Glomerular endothelial cell (primary cell): ENCODE results near the gene NOVA2. TPM values are rescaled to one million over a fixed set of nuclear protein-coding genes. Genes with fewer than 3 reads are reported as not detected.

Experiments
- DNase-seq: peaks from one replicate; pipeline ENCODE4 v3.0.0-alpha.2; 2011; ENCODE audit warnings: low read depth, low spot score; ENCODE audit errors: extremely low read depth
- total RNA-seq: library from RNA; depleted of rRNA; stranded (reverse); fragments of >200 nt; gene quantifications from 2 replicates; pipeline ENCODE4 v1.2.3, GENCODE V29; 2015

Gene NOVA2
- total RNA-seq, 1 donor from 2014 or later: 23.2 TPM

DNA sequence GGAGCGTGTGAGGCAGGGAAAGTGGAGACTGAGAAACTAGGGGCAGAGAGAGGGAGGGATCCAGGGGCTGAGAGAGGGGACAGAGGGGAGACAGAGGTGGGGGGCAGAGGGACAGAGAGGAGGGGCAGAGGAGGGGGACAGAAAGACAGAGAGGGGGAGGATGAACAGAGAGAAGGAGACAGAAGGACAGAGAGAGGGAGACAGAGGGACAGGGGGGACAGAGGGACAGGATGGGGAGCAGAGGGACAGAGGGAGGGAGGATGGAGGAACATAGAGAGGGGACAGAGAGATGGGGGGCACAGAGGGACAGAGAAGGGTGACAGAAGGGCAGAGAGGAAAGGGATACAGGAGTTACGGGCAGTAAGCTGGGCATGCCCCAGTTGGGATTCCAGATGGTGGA lies 44.4 kb downstream of the NOVA2 start:
- DNase-seq: no peak

DNA sequence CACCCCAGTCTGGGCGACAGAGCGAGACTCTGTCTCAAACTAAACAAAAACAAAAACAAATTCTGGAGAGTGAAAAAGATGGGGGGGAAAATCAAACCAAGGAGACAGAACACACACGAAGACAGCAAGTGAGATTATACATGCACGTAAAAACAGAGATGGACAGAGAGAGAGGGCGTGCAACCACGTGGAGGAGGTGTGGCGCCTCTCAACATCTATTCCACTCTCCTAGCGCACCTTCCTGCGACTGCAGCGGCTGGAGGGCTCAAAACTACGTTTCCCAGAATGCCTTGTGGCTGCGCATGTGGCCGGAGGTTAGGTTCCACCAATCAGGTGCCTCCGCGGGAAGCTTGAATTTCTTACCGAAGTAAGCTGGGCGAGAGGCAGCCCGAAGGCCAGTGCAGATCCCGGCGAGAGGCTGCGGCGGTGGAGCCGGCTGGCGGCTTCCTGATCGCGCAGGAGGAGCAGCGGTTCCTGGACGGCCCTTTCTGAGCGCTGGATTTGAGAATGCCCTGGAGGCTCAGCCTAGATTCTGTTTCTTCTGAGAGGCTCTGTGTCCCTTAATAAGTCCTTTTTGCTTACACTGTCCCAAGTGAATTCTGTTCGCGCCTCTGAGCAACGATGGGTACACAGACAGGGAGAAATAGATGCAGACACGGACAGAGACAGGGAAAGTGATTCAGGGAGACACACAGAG lies 46.0 kb downstream of the NOVA2 start:
- DNase-seq: peak; percentile 48

DNA sequence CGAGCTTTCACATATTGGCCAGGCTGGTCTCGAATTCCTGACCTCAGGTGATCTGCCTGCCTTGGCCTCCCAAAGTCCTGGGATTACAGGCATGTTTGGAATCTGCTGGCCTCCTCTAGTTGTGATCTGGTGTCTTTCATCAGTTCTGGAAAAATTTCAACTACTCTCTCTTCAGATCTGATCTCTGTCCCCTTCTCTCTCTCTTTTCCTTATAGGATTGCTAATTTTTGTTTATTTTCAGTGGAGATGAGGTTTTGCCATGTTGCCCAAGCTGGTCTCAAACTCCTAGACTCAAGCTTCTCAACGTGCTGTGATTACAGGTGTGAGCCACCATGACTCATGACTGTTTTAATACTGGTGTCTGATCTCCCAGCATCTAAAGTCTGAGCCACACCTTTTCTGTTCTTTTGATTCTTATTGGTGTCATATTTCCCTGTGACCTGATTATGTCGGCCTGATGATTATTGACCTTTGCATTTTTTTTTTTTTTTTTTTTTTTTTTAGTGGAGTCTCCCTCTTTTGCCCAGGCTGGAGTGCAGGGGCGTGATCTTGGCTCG lies 48.7 kb downstream of the NOVA2 start:
- no peak for DNase-seq

DNA sequence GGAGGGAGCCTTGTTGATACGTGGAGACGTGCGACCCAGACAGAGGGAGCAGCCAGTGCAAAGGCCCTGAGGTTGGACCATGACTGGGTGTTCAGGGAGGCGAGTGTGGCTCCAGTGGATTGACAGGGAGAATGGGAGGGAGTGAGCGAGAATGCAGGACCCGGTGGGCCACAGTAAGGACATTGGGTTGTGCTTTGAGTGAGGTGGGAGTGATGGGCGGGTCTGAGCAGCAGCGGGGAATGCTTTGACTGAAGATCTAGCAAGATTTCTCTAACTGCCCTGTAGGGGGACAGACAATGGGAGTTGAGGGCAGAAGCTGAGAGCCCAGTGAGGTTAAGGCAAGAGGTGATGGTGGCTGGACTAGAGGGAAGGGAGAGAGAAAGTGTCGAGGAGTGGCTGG lies 51.4 kb downstream of the NOVA2 start:
- no peak for DNase-seq

DNA sequence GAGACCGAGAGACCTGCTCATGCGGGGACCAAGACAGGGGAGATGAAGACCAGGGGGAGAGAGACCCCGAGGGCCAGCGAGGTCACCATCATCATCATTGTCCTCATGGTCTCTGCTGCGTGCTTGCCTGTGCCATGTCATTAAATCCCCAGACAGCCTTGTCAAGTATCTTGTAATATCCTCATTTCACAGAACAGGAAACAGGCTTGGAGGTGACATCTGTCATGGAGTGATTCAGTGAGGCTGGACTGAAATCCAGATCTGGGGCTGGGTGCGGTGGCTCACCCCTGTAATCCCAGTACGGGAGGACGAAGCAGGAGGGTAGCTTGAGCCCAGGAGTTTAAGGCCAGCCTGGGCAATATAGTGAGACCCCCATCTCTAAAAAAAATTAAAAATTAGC lies 53.2 kb downstream of the NOVA2 start:
- no peak for DNase-seq

DNA sequence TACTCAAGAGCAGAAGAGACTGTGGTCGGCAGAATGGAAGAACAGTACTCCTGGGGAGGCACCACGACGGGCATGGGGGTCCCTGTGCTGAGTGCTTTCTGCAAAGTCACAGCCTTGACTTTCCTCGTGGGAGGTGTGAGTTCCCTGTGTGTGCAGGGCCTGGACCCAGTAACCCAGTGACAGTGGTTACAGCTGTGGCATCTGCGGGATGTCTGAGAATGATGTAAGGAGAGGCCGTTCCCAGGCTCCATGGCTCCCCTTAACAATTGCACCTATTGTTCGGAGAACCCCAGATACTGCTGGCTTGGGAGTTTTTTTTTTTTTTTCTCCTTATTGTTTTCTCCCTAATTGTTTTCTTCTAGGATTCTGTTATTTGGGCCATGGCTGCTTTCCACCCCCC lies 54.0 kb downstream of the NOVA2 start:
- no peak for DNase-seq

DNA sequence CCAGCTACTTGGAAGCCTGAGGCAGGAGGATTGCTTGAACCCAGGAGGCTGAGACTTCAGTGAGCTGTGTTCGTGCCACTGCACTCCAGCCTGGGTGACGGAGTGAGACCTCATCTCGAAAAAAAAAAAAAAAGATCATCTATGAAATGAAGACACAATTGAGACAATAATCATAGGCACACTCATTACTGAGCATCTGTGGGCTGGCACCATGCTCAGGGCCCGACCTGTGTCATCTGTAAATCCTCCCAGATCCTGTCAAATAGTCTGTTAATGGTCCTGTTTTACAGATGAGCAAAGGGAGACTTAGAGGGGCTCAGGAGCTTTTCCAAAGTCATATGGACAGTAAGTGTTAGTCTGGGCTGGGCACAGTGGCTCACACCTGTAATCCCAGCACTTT lies 54.9 kb downstream of the NOVA2 start:
- DNase-seq: no peak

DNA sequence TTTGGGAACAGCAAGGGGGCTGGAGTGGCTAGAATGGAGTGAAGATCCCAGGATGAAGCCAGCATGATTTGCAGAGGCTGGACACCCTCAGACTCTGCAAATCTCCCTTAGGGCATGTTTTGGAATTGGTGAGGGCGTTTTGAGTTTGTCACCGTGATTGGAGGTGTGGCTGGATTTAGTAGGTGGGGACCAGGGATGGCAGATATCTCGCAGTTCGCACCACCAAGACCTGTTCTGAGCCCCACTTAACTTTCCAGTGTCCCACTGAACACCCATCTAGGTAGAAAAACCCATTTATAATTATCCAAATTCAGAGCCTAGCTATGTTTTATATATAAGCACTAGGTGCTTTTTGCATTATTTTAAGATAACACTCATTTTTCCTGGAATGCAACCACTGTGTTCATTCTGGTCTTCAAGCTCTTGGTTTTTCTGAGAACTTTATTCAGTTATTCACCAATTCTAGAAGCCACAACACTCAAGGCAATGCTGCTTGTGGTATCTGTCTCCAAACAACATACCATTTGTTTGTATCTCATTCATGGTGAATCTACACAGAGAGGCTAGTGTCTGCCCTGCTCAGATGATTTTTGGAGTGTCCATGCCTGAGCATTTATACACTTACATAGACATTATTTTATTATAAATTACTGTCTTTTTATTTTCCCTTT lies 56.1 kb downstream of the NOVA2 start:
- DNase-seq: no peak

DNA sequence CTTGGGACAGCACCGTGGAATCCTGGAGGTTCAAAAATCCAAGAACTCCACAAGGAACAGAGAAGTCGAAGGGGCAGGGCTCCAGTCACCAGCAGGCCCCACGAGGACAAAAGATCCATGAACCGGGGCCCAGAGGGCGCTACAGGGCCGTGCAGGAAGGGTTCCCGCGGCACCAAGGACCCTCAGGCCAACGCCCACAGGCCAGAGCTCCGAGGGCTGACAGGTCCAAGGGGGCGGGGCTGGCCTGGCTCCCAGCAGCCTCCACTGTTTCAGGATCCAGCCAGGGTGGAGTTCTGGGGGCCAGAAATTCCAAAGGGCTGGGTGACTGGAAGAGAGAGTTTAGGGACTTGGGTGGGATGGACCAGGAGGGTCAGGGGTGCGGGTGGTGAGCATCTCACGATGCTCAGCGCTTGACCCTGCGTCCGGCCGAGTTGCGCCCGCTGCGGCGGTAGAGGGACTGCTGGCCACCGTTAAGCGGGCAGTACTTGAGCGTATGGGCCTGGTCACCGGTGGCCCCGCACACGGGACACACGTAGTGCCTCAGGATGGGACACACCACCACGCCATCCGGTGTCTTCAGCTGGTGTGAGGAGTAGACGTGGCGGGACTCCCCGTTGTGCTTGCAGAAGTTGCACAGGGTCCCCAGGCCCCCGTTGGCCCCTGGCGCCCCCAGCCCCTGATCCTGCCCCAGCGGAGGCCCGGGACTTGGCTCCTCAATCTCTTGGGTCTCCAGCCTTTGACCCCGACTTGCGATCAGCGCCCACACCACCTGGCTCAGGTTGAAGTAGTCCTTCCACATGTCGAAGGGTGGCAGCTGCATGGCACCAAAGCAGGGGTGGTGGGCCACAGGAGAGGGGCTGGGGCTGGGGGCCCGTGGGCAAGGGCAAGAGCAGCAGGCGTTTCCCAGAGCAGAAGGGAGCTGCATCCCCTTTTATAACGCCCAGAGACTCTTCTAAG lies 59.5 kb downstream of the NOVA2 start, which contains the start of gene NANOS2:
Gene NANOS2, minus strand, starts transcription at position 905 of the 957 bp plus-strand sequence. Its CDS starts 85 bp downstream, at position 820.
- DNase-seq: no peak

DNA sequence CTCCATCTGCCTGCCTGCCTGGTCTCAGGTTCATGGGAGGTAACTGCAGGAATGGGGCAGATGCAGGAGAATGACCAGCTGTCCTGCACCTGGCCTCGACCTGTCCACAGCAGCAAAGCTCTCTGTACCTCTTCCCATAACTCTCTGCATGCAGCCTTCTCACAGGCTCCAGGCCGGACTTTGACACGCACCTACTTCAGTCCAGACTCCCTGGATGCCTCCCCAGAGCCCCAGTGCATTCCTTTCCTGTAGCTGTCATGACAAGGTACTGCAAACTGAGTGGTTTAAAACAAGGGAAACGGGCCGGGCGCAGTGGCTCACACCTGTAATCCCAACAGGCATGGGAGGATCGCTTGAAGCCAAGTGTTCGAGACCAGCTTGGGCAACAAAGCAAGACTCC lies 62.4 kb downstream of the NOVA2 start:
- no peak for DNase-seq

DNA sequence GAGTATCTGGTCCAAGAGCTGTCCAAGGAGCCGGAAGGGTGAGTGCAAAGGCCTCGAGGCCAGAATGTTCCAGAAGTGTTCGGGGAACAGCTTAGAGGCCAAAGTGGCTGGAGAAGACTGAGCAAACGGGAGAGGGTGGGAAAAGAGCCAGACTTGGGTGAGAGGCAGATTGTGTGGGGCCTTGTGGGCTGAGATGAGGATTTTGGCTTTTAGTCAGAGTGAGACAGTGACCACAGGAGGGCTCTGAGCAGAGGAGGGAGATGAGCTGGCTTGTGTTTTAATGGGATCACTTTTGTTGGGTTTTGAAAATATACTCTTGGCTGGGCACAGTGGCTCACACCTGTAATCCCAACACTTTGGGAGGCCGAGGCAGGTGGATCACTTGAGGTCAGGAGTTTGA lies 64.7 kb downstream of the NOVA2 start:
- DNase-seq: no peak

DNA sequence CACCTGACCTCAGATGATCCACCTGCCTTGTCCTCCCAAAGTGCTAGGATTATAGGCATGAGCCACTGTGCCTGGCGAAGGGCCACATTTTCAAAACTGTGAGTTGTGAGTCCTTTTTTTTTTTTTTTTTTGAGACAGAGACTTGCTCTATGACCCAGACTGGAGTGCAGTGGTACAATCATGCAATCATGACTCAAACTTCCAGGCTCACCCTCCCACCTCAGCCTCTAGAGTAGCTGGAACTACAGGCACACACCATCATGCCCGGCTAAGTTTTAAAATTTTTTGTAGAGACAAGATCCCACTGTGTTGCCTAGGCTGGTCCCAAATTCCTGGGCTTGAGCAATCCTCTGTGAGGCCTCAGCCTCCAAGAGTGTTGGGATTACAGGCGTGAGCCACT lies 67.4 kb downstream of the NOVA2 start:
- no peak for DNase-seq

DNA sequence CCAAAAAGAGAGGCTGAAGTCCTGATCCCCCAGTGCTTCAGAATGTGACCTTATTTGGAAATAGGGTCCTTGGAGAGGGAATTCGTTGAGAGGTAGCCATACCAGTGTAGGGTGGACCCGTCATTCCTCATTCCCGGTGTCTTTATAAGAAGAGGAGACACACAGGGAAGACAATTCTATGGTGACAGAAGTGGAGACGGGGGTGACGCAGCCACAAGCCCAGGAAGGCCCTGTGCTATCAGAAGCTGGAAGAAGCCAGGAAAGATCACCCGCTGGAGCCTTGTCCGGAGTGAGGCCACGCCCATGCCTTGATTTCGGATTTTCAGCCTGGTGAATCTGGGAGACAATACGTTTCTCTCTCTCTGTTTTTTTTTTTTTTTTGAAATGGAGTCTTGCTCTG lies 68.7 kb downstream of the NOVA2 start:
- no peak for DNase-seq

DNA sequence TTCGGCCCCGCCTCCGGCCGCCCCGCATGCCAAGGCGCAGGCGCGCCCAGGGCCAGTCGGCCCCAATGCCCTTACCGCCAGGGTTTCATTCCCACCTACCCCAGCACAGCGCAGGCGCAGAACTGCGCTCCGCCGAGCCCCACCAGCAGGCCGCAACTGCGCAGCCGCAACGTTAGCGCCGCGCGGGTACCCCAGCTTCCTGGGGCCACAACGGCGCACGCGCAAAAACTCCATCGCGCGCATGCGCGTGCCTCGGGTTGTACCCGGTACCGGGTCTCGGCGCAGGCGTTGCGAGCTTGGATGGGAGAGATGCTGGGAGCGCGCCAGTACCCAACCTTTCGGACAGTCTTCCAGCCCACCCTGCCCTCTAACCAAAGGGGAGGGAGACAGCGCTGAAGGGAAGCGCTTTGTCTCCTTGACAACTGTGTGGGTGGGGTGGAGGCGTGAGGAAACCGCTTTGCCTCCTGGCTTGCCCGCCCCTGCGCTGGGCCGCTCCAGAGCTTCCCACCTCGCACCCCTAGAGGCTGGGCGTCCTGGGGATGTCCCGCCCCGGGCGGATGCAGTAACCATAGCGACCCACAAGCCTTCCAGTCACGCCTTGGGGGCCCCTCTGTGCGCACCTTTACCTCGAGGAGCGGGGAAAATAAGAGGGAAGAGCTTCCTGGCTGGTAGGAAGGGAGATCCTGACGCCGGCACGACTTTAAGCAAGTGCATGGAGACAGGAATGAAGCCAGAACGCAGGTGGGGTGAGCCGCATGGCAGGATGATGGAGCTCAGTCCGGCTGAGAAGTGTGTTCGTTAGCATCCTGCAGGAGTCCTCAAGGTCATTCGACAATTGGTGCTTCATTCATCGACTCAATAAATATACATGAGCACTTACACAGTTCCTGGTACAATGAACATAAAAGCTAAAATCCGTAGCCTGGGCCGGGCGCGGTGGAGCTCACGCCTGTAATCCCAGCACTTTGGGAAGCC lies 70.7 kb downstream of the NOVA2 start:
- DNase-seq: peak; percentile 75

DNA sequence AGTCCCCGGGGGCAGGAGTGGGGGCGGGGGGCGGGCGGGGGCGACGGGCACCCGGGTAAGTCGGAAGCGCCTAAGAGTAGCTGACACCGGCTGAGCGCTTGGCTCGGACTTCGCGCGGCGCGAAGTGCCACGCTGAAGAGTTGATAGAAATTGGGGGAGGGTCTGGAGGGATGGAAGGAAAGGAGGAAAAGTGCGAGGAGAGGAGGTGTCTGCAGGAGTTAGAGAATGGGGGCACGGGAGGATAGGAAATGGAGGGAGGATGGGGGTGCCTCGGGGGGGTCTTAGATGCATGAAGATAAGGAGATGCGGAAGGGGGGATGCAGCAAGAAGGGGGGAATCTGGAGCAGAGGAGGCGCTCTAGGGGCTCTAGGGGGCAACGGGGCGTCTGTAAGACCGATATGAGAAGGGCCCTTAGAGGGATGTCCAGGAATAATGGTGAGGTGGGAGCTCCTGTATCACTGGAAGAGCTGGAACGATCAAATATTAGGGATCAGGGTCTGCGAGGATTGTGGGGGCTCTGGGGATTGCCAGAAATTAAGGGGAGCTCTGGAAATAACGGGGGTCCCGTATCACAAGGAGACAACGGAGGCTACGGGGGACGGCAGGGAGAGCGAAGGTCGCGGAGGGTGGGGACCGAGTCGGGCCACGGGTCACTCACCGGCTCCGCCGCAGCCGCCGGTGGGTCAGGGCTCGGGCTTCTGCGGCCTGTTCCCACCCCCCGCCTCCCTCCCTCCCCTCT lies 71.6 kb downstream of the NOVA2 start, which contains the start of gene MYPOP:
Gene MYPOP, minus strand, starts transcription at position 702 of the 739 bp plus-strand sequence. CDS start 840 bp downstream, outside the sequence.
- no peak for DNase-seq

DNA sequence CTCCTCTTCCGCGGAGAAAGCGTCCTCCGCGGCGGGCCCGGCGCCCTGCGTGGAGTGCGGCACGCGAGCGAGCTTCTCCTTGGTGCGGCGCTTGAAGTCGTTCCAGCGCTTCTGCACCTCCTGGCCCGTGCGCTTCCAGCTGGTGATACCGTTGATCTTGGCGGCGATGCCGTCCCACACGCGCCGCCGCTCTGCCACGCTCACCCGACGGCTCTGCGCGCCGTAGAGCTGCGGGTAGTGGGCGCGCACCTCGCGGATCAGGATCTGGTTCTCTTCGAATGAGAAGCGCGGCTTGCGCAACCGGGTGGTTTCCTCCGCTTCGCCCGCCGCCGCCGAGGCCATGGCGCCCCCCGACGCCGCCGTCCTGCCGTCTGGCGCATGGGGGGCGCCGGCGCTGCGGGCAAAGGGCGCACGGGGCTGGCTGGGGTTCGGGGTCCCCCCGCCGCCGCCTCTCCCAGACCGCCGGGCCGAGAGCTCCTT lies 72.2 kb downstream of the NOVA2 start:
- DNase-seq: no peak

DNA sequence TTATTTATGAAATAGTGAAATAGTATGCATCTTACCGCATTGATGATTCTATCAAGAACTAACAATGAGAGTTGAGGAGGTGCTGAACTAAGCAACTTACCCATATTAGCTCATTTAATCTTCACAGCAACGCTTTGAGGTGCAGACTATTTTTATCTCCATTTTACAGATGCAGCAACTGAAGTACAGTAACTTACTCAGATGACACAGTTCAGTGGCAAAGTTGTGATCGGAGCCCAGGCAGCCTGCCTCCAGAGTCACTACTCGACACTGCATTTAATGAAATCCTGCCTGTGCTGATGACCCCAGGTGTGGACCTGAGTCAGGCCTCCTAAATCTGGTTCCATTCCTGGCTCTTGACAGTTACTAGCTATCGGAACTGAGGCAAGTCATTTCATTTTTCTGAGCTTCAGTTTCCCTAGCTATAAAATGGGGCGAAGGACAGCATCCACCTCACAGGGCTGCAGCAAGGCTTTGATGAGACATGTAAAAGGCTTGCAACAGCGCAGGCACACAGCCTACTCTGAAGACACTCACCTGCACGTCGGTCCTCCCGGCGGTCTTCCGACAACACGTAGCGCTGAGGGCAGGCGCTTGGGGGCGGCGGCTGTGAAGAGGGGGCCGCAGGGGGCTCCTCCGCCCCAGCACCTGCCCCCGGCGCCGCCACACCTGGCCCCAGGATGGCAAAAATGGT lies 72.8 kb downstream of the NOVA2 start:
- DNase-seq: no peak

DNA sequence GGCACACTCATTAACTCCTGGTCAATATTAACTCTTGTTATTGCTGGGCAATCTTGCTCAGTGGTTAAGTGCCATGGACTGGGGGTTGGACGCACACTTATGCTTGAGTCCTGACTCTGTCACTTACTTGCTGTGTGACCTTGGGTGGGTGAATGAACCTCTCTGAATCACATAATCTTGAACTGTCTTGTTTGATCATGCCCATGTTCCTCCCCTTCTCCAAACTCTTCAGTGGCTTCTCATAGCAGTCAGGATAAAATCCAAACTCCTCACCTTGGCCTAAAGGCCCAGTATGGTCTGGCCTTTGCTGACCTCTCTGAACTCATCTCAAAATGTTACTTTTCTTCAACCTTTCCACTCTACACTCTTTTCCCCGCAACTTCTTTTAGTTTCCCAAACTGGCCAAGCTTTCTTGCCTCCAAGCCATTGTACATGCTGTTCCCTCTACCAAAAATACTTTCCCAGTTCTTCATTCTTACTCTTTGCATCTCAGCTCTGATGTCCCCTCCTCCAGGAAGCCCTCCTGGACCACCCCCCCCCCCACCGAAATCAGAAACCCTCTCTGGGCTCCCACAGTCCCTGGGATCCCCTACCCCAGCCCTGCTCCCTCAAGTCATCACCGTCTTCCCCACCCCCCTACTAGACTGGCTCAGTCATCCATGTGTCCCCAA lies 73.6 kb downstream of the NOVA2 start:
- DNase-seq: no peak
